Dedifferentiated amniotic fluid mesenchymal stem cell (primary cell): ENCODE results near the gene CALHM4.
A peak's percentile ranks its signal among the peaks of the same experiment; 100 is the strongest.

Experiments used
- DNase-seq: peaks from one replicate; pipeline ENCODE4 v3.0.0-alpha.2; 2016; ENCODE audit errors: extremely low spot score

Gene CALHM4, protein sequence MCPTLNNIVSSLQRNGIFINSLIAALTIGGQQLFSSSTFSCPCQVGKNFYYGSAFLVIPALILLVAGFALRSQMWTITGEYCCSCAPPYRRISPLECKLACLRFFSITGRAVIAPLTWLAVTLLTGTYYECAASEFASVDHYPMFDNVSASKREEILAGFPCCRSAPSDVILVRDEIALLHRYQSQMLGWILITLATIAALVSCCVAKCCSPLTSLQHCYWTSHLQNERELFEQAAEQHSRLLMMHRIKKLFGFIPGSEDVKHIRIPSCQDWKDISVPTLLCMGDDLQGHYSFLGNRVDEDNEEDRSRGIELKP

DNA sequence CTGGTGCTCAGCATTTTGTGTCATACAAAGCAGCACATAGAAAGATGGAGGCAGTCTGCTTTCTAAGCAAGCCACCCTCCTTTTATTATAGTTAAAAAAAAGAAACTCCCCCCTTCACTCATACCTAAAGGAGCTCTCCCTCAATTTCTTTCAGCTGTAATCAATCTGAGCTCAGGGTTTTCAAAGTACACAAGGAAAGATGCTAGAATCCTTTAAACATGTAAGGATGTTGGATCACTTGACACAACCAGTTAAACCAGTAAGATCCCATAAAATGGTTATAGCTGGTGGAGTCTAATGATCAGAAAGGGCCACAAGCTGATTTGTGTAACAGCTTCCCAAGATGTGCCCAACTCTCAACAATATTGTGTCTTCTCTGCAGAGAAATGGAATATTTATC is at the start of gene CALHM4:
Gene CALHM4 (plus strand): TSS at position 301 of the 400 bp plus-strand sequence. CDS start 43 bp downstream, at position 344.
- no peak for DNase-seq

DNA sequence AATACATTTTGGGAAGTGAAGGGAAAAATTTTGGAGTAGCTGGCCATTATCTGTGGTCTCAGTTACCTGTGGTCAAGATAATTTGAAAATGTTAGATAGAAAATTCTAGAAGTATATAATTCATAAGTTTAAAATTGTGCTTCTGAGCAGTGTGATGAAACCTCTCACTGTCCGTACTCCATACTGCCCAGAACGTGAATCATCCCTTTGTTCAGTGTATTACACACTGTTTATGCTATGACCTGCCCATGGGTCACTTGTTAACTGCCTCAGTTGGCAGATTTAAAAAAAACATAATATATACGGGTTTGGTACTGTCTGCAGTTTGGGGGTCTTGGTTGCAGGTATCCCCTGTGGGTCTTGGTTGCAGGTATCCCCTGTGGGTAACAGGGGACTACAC is 46.2 kb upstream of the CALHM4 start:
- no peak for DNase-seq

DNA sequence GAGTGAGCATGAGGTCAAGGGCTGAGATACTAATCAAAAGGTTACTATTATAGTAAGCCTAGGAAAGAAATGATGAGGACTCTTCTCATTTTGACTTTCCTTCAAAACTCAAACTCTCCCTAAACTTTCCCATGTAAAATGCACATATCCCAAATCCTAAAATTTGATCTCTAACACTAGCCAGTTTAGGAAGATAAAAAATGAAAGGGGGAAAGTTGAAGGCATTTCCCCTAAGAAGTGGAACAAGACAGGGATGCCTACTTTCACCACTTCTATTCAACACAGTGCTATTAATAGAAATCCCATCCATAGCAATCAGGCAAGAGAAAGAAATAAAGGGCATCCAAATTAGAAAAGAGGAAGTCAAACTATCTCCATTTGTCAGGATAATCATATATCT is 45.0 kb upstream of the CALHM4 start:
- DNase-seq, result no peak

DNA sequence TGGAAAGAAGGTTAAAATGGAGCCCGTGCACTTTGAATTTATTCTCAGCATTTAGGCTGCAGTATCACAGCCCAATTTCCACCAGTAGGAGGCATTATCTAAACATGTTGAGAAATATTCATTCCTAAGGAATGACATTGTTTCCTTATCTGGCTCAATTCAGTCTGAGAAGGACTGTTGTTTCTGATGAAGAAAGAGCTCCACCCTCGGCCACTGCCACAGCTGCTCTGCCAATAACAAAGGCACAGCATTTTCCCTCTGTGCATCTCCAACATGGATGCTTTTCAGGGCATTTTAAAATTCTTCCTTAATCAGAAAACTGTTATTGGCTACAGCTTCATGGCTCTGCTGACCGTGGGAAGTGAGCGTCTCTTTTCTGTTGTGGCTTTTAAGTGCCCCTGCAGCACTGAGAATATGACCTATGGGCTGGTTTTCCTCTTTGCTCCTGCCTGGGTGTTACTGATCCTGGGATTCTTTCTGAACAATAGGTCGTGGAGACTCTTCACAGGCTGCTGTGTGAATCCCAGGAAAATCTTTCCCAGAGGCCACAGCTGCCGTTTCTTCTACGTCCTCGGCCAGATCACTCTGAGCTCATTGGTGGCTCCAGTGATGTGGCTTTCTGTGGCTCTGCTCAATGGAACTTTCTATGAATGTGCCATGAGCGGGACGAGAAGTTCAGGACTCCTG is 42.0 kb upstream of the CALHM4 start, which contains the start of gene CALHM5:
Gene CALHM5 (plus strand): TSS at position 216 of the 687 bp plus-strand sequence. CDS start 58 bp downstream, at position 274.
- peak; percentile 97 for DNase-seq

DNA sequence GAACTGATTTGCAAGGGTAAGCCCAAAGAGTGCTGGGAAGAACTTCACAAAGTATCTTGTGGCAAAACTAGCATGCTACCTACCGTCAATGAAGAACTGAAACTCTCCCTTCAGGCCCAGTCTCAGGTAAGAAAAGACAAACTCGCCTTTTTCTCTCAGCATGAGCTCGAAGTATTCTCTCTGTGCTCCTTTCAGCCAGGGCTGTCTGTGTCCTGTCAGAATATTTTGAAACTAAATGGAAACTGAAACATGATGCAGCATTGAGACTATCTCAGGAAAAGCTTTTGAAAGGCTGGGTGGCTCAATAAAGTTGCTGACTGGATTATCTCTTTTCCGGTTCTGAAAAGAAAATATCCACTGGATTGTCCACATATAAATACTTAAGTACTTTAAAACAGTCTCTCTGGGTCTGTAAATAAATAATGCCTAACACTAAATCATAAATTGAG is 41.4 kb upstream of the CALHM4 start:
- no peak for DNase-seq

DNA sequence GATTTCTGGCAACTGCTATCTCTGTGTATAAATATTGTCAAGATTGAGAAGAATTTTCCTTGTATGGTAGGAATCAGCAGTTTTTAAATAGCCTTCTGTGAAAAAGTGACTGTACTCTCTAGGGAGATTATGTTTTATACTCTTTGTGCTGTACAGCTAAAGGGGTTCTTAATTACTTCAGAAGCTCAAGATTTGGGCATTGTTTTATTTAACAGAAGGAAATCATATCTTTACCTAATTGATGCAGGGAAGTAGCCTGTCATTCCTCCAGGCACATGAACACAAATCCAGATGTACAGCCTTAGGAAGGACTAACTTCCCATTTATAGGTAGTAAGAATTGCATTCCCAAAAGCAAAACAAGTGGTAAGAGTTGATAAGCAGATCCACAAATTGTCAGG is 40.8 kb upstream of the CALHM4 start:
- DNase-seq, result no peak

DNA sequence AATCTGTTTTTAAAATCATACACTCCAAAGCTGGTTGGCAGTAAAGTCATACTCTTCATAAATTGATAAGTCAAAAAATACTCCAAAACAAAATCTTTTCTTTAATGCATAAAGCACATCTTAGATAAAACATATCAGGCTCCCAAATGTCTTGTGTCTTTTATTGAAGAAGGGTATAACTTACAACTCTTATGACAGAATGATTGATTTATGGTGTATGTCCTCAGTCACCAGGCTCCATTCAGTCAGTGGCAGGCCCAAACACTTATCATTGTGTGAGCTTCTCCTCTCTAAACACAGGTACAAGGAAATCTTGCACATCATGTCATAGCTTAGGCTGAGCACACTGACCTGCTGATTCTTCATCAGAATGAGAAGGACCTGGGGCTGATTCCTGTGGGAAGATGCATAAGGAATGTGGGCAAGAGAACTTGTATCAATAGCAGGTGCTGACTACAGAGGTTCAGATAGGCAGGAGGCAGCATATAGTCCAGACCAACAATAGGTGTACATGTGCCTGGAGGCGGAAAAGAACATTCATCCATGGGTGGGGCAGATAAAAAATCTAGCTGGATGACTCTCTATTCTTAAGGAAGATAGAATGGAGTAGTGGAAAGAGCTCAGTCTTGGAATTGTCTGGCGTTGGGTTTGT is 40.2 kb upstream of the CALHM4 start:
- DNase-seq, result no peak

DNA sequence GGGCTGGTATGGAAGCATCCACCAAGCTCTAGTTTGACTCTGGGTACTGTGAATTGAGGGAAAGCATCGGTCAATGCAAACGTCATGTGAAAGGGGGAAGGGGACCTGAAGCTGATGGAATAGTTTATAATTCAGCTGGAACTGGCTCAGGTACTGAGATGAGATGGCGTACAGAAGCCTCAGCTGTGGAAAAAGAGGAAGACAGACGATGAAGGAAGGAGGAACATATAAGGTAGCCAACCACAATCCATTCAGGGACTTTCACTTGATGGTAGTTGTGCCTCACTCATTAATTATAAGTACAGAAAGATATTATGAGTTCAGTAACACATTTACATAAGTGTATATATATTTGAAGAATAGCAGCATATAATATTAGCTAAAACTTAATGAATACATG is 39.4 kb upstream of the CALHM4 start:
- no peak for DNase-seq

DNA sequence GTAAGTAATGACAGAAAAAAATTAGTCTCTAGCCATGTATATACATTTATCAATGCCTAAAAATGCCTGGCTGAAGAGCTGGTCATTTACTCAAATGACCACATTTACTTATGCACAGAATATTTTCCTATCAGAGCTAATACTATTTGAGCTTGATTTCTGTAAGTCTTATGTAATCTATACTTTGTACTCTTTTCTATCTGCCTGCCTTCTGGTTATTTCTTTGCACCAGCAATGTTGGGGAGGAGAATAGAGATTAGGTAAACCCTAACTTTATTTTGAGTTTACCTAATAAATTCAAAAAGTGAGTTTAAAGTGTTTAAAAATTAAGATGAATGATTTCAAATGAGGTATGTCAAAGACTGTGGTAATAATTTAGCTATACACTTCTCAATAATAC is 38.4 kb upstream of the CALHM4 start:
- DNase-seq, result no peak

DNA sequence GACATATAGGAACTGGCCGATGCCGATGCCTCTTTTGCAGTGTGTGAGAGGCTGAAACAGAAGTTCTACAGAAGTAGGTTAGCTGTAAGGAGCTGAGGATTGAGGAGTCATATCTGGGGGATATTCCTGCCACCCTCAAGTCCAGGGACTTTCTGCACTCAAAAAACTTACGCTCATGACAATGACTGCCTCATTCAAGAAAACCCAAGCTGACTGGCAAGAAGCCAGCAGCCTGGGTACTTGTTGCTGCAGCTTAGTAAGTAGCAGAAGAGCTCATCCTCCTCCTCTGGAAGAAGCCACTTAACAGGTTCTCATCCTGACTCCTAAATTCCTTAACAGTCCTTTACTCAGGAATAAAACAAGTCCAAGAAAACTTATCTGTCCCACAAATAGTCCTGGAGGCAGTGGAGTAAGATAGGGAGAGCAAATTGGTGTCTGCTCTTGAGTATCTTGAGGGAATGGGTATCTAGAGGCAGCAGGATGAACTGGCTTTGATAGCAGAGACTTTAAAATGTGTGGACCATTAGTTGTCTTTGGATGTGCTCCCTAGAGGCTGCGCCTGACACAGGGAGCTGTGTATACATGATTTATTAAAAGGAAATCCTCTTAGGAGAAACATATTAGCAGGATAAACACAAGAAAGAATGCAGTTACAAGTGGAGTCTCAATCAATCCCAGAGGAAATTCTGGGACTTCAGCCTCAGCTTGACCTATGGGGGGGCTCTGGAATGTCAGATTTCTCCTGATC is 34.8 kb upstream of the CALHM4 start:
- DNase-seq, result no peak

DNA sequence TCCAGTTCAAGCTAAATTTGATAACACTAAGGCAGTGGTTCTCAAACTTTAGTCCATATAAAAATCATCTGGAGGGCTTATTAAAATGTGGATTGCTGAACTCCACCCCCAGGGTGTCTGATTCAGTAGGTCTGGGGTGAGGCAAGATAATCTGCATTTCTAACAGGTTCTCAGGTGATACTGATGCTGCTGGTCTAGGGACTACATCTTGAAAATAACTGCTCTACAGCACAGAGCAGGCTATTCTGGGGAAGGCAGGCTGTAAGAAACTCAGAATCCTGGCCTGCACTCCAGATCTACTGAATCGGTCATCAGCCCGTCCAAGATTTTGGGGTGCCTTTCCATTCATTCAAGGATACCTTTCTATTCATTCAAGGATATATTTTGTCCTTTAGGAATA is 30.7 kb upstream of the CALHM4 start:
- no peak for DNase-seq

DNA sequence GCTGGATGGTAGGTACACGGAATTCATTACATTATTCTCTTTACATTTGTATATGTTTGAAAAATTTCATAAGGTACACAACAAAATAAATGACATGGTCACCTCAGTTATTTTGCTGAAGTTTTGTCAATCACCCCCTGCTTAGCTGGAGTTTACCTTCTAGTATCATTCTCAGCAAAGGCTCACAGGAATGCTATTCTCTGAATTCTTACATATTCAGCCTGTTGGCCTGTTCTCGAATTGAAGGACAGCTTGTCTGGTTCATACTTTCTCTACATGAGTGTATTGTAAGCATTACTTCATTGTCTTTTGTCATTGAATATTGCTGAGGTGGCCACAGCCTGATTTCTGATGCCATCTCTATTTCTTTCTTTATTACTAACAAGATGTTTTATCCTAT is 29.3 kb upstream of the CALHM4 start:
- DNase-seq, result no peak

DNA sequence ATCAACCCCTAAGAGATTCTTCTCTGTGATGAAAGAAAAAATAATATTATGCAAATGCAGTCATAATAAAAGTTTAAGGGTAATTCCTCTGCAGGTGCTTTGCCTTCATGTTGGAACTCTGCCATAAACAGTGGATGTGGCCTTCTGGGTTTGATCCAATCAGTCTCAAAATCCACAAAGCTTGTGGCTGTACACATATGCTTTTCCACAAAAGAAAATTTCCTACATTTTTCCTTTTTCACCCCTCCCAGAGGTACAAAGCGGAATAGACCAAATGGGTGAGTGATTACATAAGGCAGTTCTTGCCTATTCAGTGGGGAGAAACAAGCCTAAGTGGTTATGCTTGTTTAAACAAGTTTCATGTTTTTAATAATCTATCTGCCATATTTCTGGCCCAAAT is 25.4 kb upstream of the CALHM4 start:
- no peak for DNase-seq

DNA sequence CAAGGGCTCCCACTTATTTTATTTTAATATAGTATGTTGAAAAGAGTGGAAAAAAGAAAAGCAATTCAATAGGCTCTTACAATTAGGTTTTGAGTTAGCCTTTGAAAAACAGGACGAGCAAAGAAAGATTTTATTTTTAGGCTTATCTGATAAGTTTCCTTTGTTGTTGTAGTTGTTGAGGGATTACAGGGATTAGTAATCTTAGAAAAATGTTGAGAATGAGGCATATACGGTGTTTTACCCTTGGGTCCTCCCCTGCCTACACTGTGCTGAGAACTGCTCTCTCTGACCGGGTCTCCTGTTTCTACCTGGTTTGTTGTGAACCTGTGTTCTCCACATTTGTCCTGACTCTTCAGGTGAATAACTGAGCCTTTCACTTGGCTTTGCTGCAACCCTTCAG is 24.8 kb upstream of the CALHM4 start:
- no peak for DNase-seq

DNA sequence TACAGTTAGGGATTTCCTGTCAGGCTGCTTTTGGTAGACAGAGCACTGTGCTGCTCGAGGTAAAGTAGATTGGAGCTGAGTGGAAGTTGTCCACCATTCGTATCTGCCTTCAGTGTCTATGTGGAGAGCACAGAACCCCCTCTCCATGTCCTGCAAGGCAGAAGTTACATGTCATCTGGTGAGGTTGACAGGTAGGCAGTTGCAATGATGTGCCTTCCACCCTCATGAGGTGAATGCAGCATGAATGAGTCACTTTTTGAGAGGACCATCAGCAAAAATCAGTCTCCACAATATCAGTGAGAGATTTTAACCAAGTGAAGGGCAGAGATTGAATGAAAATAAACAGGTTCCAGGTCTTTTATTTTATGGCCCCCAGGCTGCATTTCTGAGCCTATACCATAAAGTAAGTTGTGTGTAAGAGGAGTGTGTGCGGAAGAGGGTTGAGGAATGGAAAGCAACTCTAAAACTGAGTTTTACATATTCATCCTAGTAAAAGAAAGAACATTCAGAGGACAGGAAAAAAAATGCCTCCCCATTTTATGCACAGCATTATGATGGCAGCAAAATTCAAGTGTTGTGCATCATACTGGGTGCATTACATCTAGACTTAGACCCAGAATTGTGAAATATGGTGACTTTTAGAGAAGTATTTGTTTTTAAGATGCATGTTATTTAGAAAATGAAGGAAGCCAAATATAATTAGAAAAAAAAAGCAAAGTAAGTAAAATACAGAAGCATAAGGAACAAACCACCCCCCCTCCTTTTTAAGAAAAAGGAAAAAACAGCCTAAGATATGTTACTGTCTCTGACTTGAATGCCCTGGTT is 23.9 kb upstream of the CALHM4 start:
- no peak for DNase-seq

DNA sequence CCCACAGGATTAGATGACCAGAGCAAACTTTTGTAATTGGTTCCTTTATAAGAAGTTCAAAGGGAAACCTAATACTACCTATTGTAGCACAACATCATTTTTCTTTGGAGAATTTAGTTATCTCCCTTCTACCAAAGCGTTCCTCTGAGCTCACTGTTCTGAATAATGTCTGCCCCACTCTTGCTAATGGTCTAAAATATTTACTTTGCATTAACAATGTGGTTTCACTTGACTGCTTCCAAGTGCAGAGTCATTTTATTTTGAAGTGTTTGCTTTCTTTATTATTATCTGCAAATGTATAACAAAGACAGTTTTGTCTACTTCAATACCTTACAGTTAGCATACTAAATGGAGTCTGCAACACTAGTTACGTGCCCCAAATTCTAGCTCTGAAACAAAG is 23.1 kb upstream of the CALHM4 start:
- DNase-seq, result no peak

DNA sequence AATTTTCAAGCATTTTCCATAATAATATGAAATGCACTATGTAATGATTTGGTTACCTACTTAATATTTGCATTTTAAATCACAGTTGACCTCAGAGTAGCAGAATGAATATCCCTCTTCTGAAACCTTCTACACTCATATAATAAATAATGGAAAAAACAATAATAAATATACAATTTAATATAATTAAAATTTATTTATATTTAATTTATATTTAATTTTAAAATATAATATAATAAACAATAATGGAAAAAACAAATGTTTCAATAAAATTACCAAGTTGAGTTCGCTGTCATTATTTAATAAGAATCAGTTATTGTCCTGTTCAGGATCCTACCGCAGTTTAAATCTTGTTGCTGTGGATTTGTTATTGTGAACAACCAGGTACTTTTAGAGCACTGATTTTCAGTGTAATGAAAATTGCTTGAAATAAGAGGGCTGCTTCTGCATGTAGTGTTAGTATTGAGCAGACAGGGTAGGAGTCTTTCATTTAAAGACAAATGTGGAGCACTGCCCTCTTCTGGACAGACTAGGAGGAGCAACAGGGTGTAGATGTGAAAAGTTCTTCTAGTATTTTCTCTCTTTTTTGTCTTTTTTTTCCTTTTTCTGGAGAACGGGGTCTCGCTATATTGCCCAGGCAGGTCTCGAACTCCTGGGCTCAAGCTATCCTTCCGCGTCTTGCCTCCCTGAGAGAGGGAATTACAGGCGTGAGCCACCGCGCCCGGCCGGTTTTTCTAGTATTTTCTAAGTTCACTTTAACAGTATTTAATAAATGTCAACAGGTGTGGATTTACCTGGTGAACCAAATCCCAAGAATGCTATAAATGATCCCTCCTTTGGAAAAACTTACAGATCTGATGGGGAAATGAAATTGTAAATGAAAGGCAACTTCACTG is 21.6 kb upstream of the CALHM4 start:
- peak; percentile 84 for DNase-seq

DNA sequence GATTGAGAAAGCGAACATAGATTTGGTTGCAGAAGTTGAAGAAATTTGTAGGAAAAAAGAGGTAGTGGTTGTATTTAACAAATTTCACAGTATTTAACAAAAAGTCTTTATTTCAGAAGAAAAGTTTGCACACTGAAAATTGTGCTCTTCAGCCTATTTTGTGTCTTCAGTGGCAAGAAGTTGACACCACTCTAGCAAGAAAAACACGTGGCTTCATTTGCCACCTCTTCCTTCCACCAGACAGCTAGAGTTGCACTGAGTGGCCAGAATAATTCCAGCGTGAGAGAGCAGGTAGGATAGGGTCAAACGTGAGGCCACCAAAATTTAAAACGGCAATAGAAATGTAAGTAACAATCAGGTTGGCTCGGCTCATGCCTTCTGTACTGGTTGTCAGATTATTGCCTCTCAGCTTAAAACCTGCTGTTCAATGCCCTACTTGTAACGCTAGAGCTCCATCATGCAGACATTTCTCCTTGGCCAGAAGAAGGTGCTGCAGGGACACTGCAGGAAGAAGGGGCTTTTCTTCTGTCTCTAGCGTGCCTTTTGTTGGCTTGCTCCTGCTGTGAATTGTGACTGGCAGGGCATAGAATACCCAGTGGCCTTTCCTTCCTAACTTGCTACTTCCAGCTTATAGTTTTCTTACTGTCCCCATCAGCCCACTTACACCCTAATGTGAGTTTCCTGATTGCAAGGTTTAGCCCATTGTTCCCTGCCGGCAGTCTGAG is 20.2 kb upstream of the CALHM4 start:
- no peak for DNase-seq

DNA sequence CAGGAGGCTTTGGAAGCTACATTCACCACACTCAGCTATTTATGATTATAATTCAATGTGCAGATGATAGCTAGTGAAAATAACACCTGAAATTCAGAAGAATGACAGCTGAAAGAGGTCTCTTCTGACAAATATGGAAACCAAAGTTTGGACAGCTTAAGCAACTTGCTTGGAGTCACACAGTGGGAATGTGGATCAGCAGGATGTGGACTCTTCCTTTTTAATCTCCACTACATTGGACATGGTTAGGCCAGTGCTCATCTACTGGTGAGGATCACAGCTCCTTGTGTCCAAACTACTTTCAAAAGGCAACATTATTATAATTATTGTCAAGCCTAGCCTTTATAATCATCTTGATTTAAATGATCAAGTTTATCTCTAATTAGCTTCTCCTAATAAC is 18.4 kb upstream of the CALHM4 start:
- DNase-seq, result no peak

DNA sequence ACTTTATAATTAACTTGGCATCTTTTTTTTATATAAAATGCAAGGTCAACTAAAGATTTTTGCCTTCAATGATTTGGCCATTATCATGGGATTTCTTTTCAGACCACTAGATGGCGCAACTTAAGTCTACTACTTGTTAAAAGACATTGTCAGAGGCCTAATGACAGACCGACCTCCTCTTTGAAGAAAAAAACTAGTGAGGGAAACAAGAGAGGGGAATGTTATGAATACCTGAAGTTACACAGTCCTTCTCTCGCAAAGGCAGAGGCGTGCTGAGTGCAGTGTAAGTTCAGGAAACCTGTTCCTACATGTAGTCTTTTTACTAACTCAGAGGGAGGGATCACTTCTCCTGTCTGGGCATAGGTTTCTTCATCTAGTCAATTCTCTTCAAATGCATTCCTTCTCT is 17.3 kb upstream of the CALHM4 start:
- peak; percentile 78 for DNase-seq
